ENCODE measurements around the gene CDON.
A peak's percentile ranks its signal among the peaks of the same experiment; 100 is the strongest.
"Not testable (repeated sequence)": the region's sequence is repeated elsewhere in the genome, so short reads cannot be mapped to it uniquely, and the experiment has no call there.

CDON gene

GRCh38 chr11:125924384-125925007 is 138.2 kb downstream of the CDON start:
- no peak for DNase-seq (ENCODE audit: low read depth, low spot score)

- no peak for DNase-seq (ENCODE audit: low read depth, low spot score)
These were observed 139.0 kb downstream of the CDON start for GRCh38 chr11:125923633-125924032.

GRCh38 chr11:125923012-125923579 is 139.6 kb downstream of the CDON start:
- DNase-seq (ENCODE audit: low read depth, low spot score), result peak; percentile 53

- no peak for DNase-seq (ENCODE audit: low read depth, low spot score)
These were observed 140.5 kb downstream of the CDON start for GRCh38 chr11:125922156-125922555.

GRCh38 chr11:125921042-125921441 is 141.6 kb downstream of the CDON start:
- DNase-seq (ENCODE audit: low read depth, low spot score), result no peak

- DNase-seq (ENCODE audit: low read depth, low spot score), result no peak
These were observed 144.4 kb downstream of the CDON start for GRCh38 chr11:125918140-125918840.

- DNase-seq (ENCODE audit: low read depth, low spot score), result no peak
These were observed 145.9 kb downstream of the CDON start for GRCh38 chr11:125916683-125917347.

- DNase-seq (ENCODE audit: low read depth, low spot score), result not testable (repeated sequence)
These were observed 148.1 kb downstream of the CDON start for GRCh38 chr11:125914601-125915000.

- no peak for DNase-seq (ENCODE audit: low read depth, low spot score)
These were observed 152.3 kb downstream of the CDON start for GRCh38 chr11:125910226-125910849.

Measured in smooth muscle cell of the brain vasculature (primary cell).